ENCODE data around the gene EMILIN2. TPM values are rescaled to one million over a fixed set of nuclear protein-coding genes. Genes with fewer than 3 reads are reported as not detected.
A peak's percentile ranks its signal among the peaks of the same experiment; 100 is the strongest.
"Not testable (repeated sequence)": the region's sequence is repeated elsewhere in the genome, so short reads cannot be mapped to it uniquely, and the experiment has no call there.

The EMILIN2 gene
- total RNA-seq, 1 experiment from 2014 or later, result 4.3 TPM

GRCh38 chr18:2915486-2915885 is 68.7 kb downstream of the EMILIN2 start:
- not testable (repeated sequence) for DNase-seq (ENCODE audit: low spot score)

- DNase-seq (ENCODE audit: low spot score), result no peak
These were observed 69.4 kb downstream of the EMILIN2 start for GRCh38 chr18:2916184-2916583.

DNA sequence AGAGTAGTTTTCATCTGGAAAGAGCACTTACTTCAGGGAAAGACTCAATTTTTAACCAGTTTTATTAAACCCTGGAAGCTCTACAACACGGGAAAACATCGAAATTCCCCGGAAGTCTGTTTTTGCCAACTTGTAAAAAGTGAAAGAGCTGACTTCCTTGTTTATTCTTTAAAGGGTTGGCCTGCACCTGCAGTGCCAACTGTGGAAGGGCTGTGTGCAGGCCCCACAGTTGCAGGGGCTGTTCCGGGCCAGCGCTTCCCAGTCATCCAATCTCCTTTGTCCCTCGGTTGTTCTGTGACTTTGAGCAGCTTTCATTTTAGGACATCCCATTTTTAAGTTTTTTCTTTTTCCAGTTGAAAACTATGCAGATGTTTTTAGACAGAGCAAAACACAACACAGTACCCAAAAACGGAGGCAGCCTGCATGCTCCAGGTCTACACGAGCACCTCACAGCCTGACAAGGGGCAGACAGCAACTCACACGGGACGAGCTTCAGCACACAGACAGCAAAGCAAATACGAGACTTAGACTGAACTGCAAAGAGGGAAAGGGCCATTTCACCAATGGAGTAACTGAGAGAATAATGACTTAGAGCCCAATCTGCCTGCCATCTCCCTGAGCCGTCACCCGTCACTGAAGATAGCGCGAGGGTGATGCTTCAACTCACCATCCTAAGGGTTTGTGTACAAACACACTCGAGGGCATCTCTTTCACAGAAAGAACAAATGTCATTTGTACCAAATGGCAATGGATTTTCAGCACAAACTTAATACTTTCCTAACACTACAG is 70.6 kb downstream of the EMILIN2 start:
- DNase-seq (ENCODE audit: low spot score), result no peak

- no peak for DNase-seq (ENCODE audit: low spot score)
These were observed 72.2 kb downstream of the EMILIN2 start for GRCh38 chr18:2918761-2919550.

- DNase-seq (ENCODE audit: low spot score), result no peak
These were observed 72.8 kb downstream of the EMILIN2 start for GRCh38 chr18:2919600-2919999.

GRCh38 chr18:2920027-2920426 is 73.2 kb downstream of the EMILIN2 start:
- no peak for DNase-seq (ENCODE audit: low spot score)

DNA sequence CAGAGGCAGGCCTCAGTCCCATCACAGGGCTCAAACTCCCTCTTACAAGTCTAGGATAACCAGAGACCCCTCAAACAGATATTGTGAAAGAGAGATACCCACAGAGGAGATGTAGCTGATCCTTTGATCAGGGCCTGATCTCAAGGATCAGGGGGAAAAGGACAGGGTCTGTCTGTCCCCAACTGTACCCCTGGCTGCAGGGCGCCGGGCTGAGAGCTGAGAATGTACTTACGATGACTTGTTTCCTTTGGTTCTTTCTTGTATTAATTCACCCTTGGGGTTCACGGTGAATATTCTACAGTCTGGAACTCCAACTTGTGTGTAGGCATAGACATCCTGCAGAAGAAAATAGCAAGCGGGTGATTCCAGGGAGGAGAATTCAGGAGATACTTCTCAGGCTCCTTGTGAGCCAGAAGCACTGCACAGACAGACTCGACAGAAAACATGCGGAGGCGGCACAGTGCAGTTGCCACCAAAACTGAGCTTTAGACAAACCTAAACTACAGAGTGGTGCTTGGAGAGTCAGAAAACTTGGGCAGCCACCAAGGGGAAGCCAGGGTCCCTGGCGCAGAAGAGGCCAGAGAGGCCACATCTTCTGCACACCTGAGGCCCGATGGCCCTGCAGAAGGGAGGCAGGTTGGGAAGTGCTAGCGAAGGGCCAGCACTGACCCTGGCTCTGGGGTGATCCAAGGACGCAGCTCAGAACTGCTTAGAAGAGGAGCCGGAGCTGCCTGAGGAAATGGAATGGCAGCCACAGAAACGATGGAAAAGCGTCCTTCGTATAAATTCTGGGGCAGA is 73.9 kb downstream of the EMILIN2 start:
- DNase-seq (ENCODE audit: low spot score), result no peak

DNA sequence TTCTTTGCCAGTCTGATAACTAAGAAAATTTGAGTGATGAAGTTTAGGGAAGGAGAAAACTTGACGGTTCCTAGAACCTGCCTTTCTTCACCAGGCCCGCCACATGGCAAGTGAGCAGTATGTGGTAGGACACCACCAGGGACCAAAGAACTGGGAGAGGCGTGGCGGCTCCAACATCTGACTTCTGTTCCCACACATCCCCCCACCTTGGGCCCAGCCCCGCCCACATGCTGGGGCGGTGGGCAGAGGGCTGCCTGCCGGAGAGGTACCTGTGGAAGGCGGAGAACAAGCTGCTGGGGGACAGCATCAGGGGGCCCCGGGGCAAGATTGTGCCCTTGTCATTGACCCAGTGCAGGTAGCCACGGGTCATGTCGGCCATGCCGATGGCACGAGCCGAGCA is 75.0 kb downstream of the EMILIN2 start:
- no peak for DNase-seq (ENCODE audit: low spot score)

- DNase-seq (ENCODE audit: low spot score), result peak; percentile 20
These were observed 76.7 kb downstream of the EMILIN2 start for GRCh38 chr18:2923464-2923863.

GRCh38 chr18:2924920-2925319 is 78.1 kb downstream of the EMILIN2 start:
- no peak for DNase-seq (ENCODE audit: low spot score)

- DNase-seq (ENCODE audit: low spot score), result no peak
These were observed 79.7 kb downstream of the EMILIN2 start for GRCh38 chr18:2926528-2926927.

GRCh38 chr18:2927745-2928144 is 80.9 kb downstream of the EMILIN2 start:
- DNase-seq (ENCODE audit: low spot score), result no peak

GRCh38 chr18:2932247-2933181 is 85.7 kb downstream of the EMILIN2 start:
- peak; percentile 60 for DNase-seq (ENCODE audit: low spot score)

DNA sequence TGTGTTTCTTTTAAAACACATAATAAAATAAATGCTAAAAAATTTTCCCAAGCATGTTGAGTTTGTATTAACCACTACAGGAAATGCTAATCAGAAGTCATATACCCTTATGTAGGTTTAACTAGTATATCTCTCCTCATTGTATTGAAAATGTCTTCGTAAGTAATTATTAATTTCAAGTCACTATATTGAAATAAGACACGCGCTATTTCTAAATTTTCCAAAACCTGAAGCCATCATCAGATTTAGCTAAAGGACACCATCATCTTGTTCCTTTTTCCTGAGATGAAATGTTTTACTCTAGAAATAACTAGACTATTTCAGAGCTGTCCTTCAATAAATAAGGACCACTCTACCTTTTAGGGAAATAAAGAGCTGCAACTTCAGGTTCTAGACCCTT is 87.2 kb downstream of the EMILIN2 start:
- no peak for DNase-seq (ENCODE audit: low spot score)

GRCh38 chr18:2935438-2936192 is 88.8 kb downstream of the EMILIN2 start:
- no peak for DNase-seq (ENCODE audit: low spot score)

- no peak for DNase-seq (ENCODE audit: low spot score)
These were observed 92.5 kb downstream of the EMILIN2 start for GRCh38 chr18:2939317-2939716.

DNA sequence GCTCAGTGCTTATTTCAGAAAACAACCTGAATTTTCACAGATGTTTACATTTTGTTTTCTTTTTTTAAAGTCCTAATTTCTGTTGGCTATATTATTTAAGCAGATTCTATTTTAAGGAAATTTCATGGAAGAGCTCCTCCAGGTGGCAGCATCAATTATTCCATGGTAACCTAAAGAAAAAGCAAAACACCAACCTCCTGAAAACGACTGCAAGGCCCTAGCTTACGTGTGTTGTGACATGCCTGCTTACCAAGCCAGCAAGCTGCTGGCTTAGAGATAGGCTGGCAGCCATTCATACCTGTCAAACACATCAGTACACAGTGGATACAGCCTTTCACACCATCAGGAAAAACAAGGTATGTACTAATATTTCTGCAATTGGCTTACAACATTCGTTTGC is 101.2 kb downstream of the EMILIN2 start:
- DNase-seq (ENCODE audit: low spot score), result peak; percentile 29

- no peak for DNase-seq (ENCODE audit: low spot score)
These were observed 105.8 kb downstream of the EMILIN2 start for GRCh38 chr18:2952605-2953004.

DNA sequence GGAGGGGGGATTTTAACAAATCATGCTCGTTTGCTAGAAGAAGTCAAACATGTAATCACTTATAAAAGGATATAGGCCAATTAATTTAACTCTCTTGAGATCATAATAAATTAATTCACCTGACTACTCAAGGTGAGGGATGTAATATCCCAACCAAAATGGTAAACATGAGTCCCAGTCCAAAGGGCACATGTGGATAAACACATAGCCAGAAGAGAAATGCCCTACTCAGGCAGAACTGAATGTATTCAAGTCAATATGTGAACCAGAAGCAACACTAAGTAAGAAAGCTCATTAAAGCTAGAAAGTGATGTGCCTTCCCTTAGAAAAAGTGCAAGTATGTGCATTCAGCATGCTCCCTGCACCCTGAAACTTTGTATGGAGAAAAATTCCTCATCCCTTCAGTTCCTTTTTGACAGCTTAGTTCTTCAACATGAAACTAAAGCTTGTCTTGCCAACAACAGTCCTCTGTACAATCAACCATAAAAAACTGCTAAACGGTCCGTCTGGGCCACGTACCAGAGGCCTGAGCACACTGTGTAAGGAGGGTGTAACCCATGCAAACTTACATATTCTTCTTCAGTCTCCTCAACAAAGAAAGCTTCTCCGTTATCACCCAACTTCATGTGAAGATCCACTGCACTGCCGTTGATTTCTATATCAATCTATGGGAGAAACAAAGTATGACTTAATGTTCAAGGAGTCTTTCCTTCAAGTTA is 107.3 kb downstream of the EMILIN2 start:
- DNase-seq (ENCODE audit: low spot score), result no peak
